Left lung (tissue), 10 donors: ENCODE measurements around the gene CIITA. TPM values are rescaled to one million over a fixed set of nuclear protein-coding genes. Genes with fewer than 3 reads are reported as not detected.

Experiments used
- ATAC-seq: fragments of 200-7000 bp; cut with Tn5 transposase; one replicate; pipeline ENCODE4 v1.9.1; 2020; ENCODE audit warnings: moderate library complexity
- DNase-seq, 4 donors: peaks; one replicate each; pipeline ENCODE4 v3.0.0-alpha.2; 2013 to 2020
- H3K27ac ChIP-seq, 2 donors: fragments of 200-600 bp; sonication (generic) in 1 of 2; one replicate each; pipeline versions ENCODE4 v1.5.0 to v1.8.0; 2020 to 2021
- H3K27me3 ChIP-seq, 2 donors: fragments of 200-600 bp; sonication (generic) in 1 of 2; one replicate each; pipeline versions ENCODE4 v1.5.0 to v1.8.0; 2020 to 2021
- H3K36me3 ChIP-seq, 2 donors: fragments of 200-600 bp; sonication (generic) in 1 of 2; one replicate each; pipeline versions ENCODE4 v1.5.0 to v1.8.0; 2020 to 2021
- H3K4me1 ChIP-seq, 2 donors: fragments of 200-600 bp; one replicate each; pipeline ENCODE4 v1.8.0; 2021
- H3K4me3 ChIP-seq, 2 donors: fragments of 200-600 bp; sonication (generic) in 1 of 2; one replicate each; pipeline versions ENCODE4 v1.5.0 to v1.8.0; 2020 to 2021; ENCODE audit warnings: mild to moderate bottlenecking in 1 of 2
- H3K9me3 ChIP-seq, 2 donors: fragments of 200-600 bp; sonication (generic) in 1 of 2; one replicate each; pipeline versions ENCODE4 v1.5.0 to v1.8.0; 2020 to 2021
- intact Hi-C, 2 donors: fragments of 100-400 bp; cut with DNase I; formaldehyde crosslinking; loops; one replicate each; pipeline versions ENCODE4 v1.11.2 to v1.14.2; 2022
- polyA plus RNA-seq, 6 donors: library from polyadenylated mRNA; unstranded; fragments of 120-200 nt; gene quantifications; one replicate each; pipeline ENCODE4 v1.2.1, GENCODE V29; 2013; ENCODE audit not compliant: insufficient read length in 6 of 6
- total RNA-seq, 2 donors: library from RNA; stranded (reverse); fragmentation: NEBNext Ultra II Directional; extraction: Animal tissue kit (Norgen Biotek cat#: 25700); gene quantifications; one replicate each; pipeline ENCODE4 v1.2.1, GENCODE V29; 2021
- TF ChIP-seq, protein P1 (sequence below), 2 donors: fragments of 200-600 bp; sonication (generic) in 1 of 2; IDR thresholded peaks; one replicate each; pipeline versions ENCODE4 v1.5.0 to v1.8.0; 2021; ENCODE audit warnings: antibody characterized with exemption in 2 of 2
- donor health status: DM: no; HTN: yes; CAD: no.
- donor health status: DM: no; HTN: no; CAD: no.

Gene CIITA
- total and polyA plus RNA-seq, 8 donors, result 2.6 to 49.0 (median 5.8) TPM

DNA sequence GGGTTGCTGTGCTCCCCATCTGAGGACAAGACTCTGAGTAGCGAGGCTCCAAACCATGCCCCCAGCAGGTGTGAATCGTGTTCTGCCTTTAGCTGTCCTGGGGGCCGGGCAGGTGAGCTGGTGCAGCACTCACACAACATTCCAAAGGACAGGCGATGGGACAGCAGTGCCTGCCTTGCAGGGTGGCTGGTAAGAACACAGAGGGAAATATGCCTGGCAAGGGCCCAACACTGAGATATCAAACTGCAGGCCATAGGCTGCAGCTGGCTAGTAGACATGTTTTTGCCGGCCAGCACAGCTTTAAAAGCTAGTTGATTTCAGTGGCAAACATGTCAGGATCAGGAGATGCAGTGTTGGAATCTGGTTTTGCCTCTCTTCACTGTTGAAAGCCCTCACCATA is 91.0 kb downstream of the CIITA start:
- H3K4me1 ChIP-seq, result peaks cover 10 to 47% of the 10 kb centered on the region in 2 donors
- H3K36me3 ChIP-seq, result peaks cover 0 to 65% of the 10 kb centered on the region in 2 donors
- H3K27ac ChIP-seq, result no peak overlapping the region
- H3K9me3 ChIP-seq, result no peaks in the 10 kb centered on the region
- DNase-seq (no peak), ATAC-seq (no peak)
- intact Hi-C loops, result loop anchor here in 1 of 2 donors (10.0 kb wide), 1 partner anchor 387 kb away; no protein-coding TSS in a partner anchor
- no peak overlapping the region for H3K4me3 ChIP-seq
- no peaks in the 10 kb centered on the region for H3K27me3 ChIP-seq
- TF ChIP-seq, protein P1, sequence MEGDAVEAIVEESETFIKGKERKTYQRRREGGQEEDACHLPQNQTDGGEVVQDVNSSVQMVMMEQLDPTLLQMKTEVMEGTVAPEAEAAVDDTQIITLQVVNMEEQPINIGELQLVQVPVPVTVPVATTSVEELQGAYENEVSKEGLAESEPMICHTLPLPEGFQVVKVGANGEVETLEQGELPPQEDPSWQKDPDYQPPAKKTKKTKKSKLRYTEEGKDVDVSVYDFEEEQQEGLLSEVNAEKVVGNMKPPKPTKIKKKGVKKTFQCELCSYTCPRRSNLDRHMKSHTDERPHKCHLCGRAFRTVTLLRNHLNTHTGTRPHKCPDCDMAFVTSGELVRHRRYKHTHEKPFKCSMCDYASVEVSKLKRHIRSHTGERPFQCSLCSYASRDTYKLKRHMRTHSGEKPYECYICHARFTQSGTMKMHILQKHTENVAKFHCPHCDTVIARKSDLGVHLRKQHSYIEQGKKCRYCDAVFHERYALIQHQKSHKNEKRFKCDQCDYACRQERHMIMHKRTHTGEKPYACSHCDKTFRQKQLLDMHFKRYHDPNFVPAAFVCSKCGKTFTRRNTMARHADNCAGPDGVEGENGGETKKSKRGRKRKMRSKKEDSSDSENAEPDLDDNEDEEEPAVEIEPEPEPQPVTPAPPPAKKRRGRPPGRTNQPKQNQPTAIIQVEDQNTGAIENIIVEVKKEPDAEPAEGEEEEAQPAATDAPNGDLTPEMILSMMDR (IDR thresholded peaks at IDR 0.05), result no peak

DNA sequence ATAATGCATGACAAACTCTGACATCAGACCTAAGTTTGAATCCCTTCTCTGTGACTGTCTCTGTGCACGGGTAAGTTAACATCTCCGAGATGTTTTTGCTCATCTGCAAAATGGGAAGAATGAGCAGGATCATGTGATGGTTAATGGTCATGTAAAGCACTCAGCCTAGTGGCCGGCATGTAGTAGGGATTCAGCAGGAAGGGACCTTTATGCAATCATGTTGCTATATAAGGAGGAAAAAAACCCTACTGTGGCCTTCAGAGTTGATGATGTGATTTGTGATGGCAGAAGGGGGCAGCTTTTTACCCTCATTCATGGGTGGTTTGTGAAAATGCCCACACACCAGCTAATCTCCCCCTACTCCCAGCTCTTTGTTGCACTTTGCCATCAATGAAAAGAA is 91.5 kb downstream of the CIITA start:
- Histone ChIP-seq H3K36me3 (peaks cover 0 to 65% of the 10 kb centered on the region in 2 donors), H3K9me3 (no peaks in the 10 kb centered on the region), H3K27ac (peak overlapping the region in 1 of 2 donors; percentile 10), H3K27me3 (no peaks in the 10 kb centered on the region), H3K4me1 (peaks cover 10 to 47% of the 10 kb centered on the region in 2 donors), H3K4me3 (no peak overlapping the region)
- TF ChIP-seq, protein P1 (IDR thresholded peaks at IDR 0.05), result no peak
- DNase-seq (no peak), ATAC-seq (no peak)
- intact Hi-C loops, result loop anchor here in 1 of 2 donors (10.0 kb wide), 1 partner anchor 386 kb away; no protein-coding TSS in a partner anchor

DNA sequence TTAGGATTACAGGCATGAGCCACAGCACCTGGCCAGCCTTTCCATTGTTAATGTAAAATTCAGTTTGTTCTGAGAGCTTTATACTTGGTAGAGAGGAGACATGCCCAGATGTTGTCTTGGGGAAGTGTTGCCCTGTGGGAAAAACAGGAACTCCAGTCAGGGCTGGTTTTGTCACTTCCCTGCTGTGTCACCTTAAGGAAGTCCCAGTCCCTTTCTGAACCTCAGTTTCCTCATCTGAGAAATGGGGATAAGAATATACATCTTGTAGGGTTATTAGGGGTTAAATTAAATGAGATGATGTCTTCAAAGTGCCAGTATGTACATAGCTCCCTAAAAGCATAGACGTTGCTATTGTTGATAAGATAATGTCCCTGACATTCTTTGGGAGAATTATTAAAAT is 92.6 kb downstream of the CIITA start:
- Histone ChIP-seq H3K9me3 (no peaks in the 10 kb centered on the region), H3K27me3 (no peaks in the 10 kb centered on the region), H3K27ac (no peak overlapping the region), H3K4me3 (no peak overlapping the region), H3K4me1 (peaks cover 10 to 39% of the 10 kb centered on the region in 2 donors), H3K36me3 (peaks cover 0 to 72% of the 10 kb centered on the region in 2 donors)
- intact Hi-C loops, result loop anchor here (2.0 to 10.0 kb wide), 3 partner anchors 287 to 388 kb away; partner anchors contain the start of gene SOCS1 (in 1 of the 2)
- TF ChIP-seq, protein P1 (IDR thresholded peaks at IDR 0.05), result no peak
- ATAC-seq (no peak), DNase-seq (no peak)

DNA sequence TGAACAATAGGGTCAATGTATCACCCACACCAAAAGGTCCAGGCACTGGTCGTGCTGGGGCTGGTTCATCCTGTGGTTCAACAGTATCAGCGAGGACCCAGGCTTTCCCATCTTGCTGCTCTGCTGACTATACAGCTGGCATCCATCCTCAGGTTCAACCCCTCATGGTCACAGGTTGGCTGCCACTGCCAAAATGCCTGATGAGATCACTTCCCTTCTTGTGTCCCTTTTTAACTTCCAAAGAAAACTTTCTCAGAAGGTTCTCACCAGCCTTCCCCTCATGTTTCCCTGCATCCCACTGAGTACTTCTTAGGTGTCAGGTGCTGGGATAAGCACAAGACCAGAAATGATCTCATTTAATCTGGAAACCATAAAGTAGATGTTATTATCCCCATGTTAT is 93.1 kb downstream of the CIITA start:
- Histone ChIP-seq H3K27ac (no peak overlapping the region), H3K27me3 (no peaks in the 10 kb centered on the region), H3K4me3 (no peak overlapping the region), H3K9me3 (no peaks in the 10 kb centered on the region), H3K36me3 (peaks cover 0 to 72% of the 10 kb centered on the region in 2 donors), H3K4me1 (peaks cover 10 to 38% of the 10 kb centered on the region in 2 donors)
- intact Hi-C loops, result loop anchor here in 1 of 2 donors (2.0 to 5.0 kb wide), 2 partner anchors 287 to 387 kb away; partner anchors contain the start of gene SOCS1
- DNase-seq, result no peak
- no peak for ATAC-seq
- TF ChIP-seq, protein P1 (IDR thresholded peaks at IDR 0.05), result no peak

DNA sequence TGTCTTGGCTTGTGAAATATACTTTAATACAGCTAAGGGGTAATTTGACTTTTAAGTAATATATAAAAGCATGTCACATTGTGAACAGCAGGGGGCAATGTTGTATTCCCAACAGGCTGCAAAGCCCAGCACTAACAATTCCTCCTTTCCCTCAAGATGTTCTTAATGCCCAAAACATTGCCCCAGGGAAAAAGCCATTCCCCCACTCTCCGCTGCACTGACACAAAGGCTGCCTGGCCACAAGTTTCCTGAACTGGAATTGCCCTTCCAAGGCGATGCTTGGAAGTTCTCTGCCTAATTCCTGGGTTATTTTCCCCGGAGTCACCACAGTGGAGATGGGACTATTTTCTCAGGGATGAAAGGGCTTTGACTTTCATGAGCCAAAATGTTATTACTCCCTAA is 94.6 kb downstream of the CIITA start:
- DNase-seq (peak in 2 of 4 donors; percentile 84 to 91), ATAC-seq (peak; percentile 91)
- TF ChIP-seq, protein P1 (IDR thresholded peaks at IDR 0.05), result peak; percentile 48 to 72
- H3K4me1 ChIP-seq, result peaks cover 10 to 32% of the 10 kb centered on the region in 2 donors
- peaks cover 0 to 78% of the 10 kb centered on the region in 2 donors for H3K36me3 ChIP-seq
- no peaks in the 10 kb centered on the region for H3K27me3 ChIP-seq
- intact Hi-C loops, result loop anchor here in 1 of 2 donors (2.0 to 5.0 kb wide), 2 partner anchors 285 to 386 kb away; partner anchors contain the start of gene SOCS1
- H3K27ac ChIP-seq, result peak overlapping the region in 1 of 2 donors; percentile 47
- H3K9me3 ChIP-seq, result no peaks in the 10 kb centered on the region
- H3K4me3 ChIP-seq, result no peak overlapping the region
